ENCODE measurements around the gene ALDH1A1.

DNA sequence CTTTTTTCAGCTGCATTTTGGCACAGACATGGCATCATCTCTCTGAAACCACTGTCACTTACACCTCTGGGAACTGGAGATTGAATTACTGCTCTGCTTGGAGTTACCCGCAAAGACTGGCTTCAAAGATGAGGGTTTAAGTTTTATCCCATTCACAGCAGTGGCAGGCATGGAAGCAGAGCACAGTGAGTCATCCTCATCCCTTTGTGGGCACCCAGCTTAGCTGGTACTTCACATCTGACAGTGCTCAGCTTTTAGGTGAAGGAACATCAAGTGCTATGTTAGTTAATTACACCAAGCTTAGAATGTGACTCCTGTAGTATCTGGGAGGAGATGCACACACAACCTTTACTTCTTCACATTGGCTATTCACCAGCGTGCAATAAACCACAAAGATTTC lies 24.8 kb upstream of the ALDH1A1 start:
- TF ChIP-seq, protein P1, sequence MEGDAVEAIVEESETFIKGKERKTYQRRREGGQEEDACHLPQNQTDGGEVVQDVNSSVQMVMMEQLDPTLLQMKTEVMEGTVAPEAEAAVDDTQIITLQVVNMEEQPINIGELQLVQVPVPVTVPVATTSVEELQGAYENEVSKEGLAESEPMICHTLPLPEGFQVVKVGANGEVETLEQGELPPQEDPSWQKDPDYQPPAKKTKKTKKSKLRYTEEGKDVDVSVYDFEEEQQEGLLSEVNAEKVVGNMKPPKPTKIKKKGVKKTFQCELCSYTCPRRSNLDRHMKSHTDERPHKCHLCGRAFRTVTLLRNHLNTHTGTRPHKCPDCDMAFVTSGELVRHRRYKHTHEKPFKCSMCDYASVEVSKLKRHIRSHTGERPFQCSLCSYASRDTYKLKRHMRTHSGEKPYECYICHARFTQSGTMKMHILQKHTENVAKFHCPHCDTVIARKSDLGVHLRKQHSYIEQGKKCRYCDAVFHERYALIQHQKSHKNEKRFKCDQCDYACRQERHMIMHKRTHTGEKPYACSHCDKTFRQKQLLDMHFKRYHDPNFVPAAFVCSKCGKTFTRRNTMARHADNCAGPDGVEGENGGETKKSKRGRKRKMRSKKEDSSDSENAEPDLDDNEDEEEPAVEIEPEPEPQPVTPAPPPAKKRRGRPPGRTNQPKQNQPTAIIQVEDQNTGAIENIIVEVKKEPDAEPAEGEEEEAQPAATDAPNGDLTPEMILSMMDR (IDR thresholded peaks at IDR 0.05; ENCODE audit: insufficient read depth, low read depth, low read length), result no peak
- no peak for TF ChIP-seq EZH2 (IDR thresholded peaks at IDR 0.05; ENCODE audit: insufficient read depth, low read length)

All from astrocyte (in vitro differentiated cells and primary cell).